NCI-H82 treated with DMSO at 0.1 percent for 48 hours (cell line): Measurements from ENCODE around the gene SERPINB8.
"Not testable (repeated sequence)": the region's sequence is repeated elsewhere in the genome, so short reads cannot be mapped to it uniquely, and the experiment has no call there.

Source experiments
- DNase-seq: peaks from one replicate; lab custom pipeline; 2025; ENCODE audit not compliant: unreplicated experiment; lab: John Stamatoyannopoulos, UW

Gene SERPINB8

GRCh38 chr18:63969942-63970808, at the start of gene SERPINB8:
TSS of gene SERPINB8 (plus strand) at chr18:63970081. CDS start at chr18:63978309, 8,228 bp downstream.
- DNase-seq = peak; percentile 50

- no peak for DNase-seq
These were observed 47.8 kb upstream of the SERPINB8 start for GRCh38 chr18:63922049-63922448.

GRCh38 chr18:63924551-63924950, 45.3 kb upstream of the SERPINB8 start:
- no peak for DNase-seq

GRCh38 chr18:63928331-63928730, 41.5 kb upstream of the SERPINB8 start:
- no peak for DNase-seq

- DNase-seq = not testable (repeated sequence)
These were observed 40.5 kb upstream of the SERPINB8 start for GRCh38 chr18:63929369-63929768.

GRCh38 chr18:63930773-63931354, 39.0 kb upstream of the SERPINB8 start:
- DNase-seq = no peak

- peak; percentile 62 for DNase-seq
These were observed 33.5 kb upstream of the SERPINB8 start for GRCh38 chr18:63936156-63936931.

GRCh38 chr18:63936932-63937393, 32.9 kb upstream of the SERPINB8 start:
- DNase-seq = no peak

GRCh38 chr18:63940008-63940407, 29.9 kb upstream of the SERPINB8 start:
- no peak for DNase-seq

GRCh38 chr18:63940543-63941050, 29.3 kb upstream of the SERPINB8 start:
- DNase-seq = not testable (repeated sequence)

- no peak for DNase-seq
These were observed 22.7 kb upstream of the SERPINB8 start for GRCh38 chr18:63947051-63947790.

GRCh38 chr18:63949068-63949737, 20.7 kb upstream of the SERPINB8 start, which contains the start of gene HMSD:
TSS of gene HMSD (plus strand) at chr18:63949301. CDS start at chr18:63953456, 4,155 bp downstream.
- no peak for DNase-seq

- DNase-seq = no peak
These were observed 18.6 kb upstream of the SERPINB8 start for GRCh38 chr18:63951302-63951705.

- DNase-seq = no peak
These were observed 16.1 kb upstream of the SERPINB8 start for GRCh38 chr18:63953811-63954210.

- DNase-seq = no peak
These were observed 13.1 kb upstream of the SERPINB8 start for GRCh38 chr18:63956755-63957154.

GRCh38 chr18:63960891-63961290, 9.0 kb upstream of the SERPINB8 start:
- no peak for DNase-seq

GRCh38 chr18:63961435-63961980, 8.4 kb upstream of the SERPINB8 start:
- DNase-seq = no peak

GRCh38 chr18:63962137-63962536, 7.7 kb upstream of the SERPINB8 start:
- no peak for DNase-seq

GRCh38 chr18:63963615-63964256, 6.1 kb upstream of the SERPINB8 start:
- DNase-seq = peak; percentile 28
